Loucy (cell line): ENCODE data around the gene SCAP.

ENCODE experiments used
- H2AFZ ChIP-seq: fragments of 200-600 bp; sonication (generic); 2 replicates; pipeline ENCODE4 v1.6.0; 2016; ENCODE audit warnings: antibody characterized with exemption, mild to moderate bottlenecking, low read length, moderate library complexity
- H3F3A ChIP-seq: fragments of 200-600 bp; 2 replicates; pipeline ENCODE4 v1.6.0; 2016; ENCODE audit warnings: antibody characterized with exemption, low read depth, mild to moderate bottlenecking
- H3K27me3 ChIP-seq: fragments of 200-600 bp; sonication (generic); 2 replicates; pipeline ENCODE4 v1.6.1; 2014; ENCODE audit warnings: low read length, mild to moderate bottlenecking; ENCODE audit not compliant: insufficient read depth, poor library complexity, severe bottlenecking
- H3K36me3 ChIP-seq: fragments of 200-600 bp; sonication (generic); 2 replicates; pipeline ENCODE4 v1.6.1; 2016; ENCODE audit warnings: low read length; ENCODE audit not compliant: insufficient read depth
- H3K4me1 ChIP-seq: fragments of 200-600 bp; sonication (generic); 2 replicates; pipeline ENCODE4 v1.5.1; 2014; ENCODE audit warnings: low read length, mild to moderate bottlenecking; ENCODE audit not compliant: insufficient read depth, poor library complexity, severe bottlenecking
- H3K4me2 ChIP-seq: fragments of 200-600 bp; sonication (generic); 2 replicates; pipeline ENCODE4 v1.6.0; 2014; ENCODE audit warnings: antibody characterized with exemption, low read length, low read depth, mild to moderate bottlenecking; ENCODE audit not compliant: poor library complexity, severe bottlenecking
- H3K4me3 ChIP-seq: fragments of 200-600 bp; sonication (generic); 2 replicates; pipeline ENCODE4 v1.5.1; 2014; ENCODE audit warnings: low read length, mild to moderate bottlenecking, mixed read lengths; ENCODE audit not compliant: poor library complexity, severe bottlenecking
- H3K79me2 ChIP-seq: fragments of 200-600 bp; sonication (generic); 2 replicates; pipeline ENCODE4 v1.6.1; 2014; ENCODE audit warnings: low read length; ENCODE audit not compliant: insufficient read depth
- H3K9ac ChIP-seq: fragments of 200-600 bp; sonication (generic); 2 replicates; pipeline ENCODE4 v1.6.0; 2014; ENCODE audit warnings: mild to moderate bottlenecking, low read depth, low read length, moderate library complexity; ENCODE audit not compliant: poor library complexity, severe bottlenecking
- H3K9me2 ChIP-seq: fragments of 200-600 bp; sonication (generic); replicated peaks from 2 replicates; pipeline ENCODE4 v1.6.1; 2016; ENCODE audit warnings: low read depth, low read length, mixed read lengths
- H3K9me3 ChIP-seq: fragments of 200-600 bp; sonication (generic); 2 replicates; pipeline ENCODE4 v1.6.1; 2014; ENCODE audit warnings: mild to moderate bottlenecking, antibody characterized with exemption, low read length, low read depth; ENCODE audit not compliant: insufficient read depth
- H4K20me1 ChIP-seq: fragments of 200-600 bp; sonication (generic); 2 replicates; pipeline ENCODE4 v1.6.0; 2014; ENCODE audit warnings: antibody characterized with exemption, low read length, mild to moderate bottlenecking; ENCODE audit not compliant: insufficient read depth, poor library complexity, severe bottlenecking
- CTCF ChIP-seq: fragments of 200-600 bp; sonication (generic); conservative IDR thresholded peaks from 2 replicates; pipeline ENCODE4 v1.5.1; 2014; ENCODE audit warnings: mild to moderate bottlenecking, antibody characterized with exemption, low read length
- EZH2phosphoT487 ChIP-seq: fragments of 200-600 bp; IDR thresholded peaks from 2 replicates; pipeline ENCODE4 v1.6.1; 2018; ENCODE audit warnings: antibody characterized with exemption, mild to moderate bottlenecking, moderate library complexity, borderline replicate concordance

SCAP gene

GRCh38 chr3:47399016-47399415, 76.7 kb downstream of the SCAP start:
- Histone ChIP-seq H3K9me2 (no peaks in the 10 kb centered on the region), H3K36me3 (peaks cover 41% of the 10 kb centered on the region; the same call in 1 of the 2 replicates), H3K4me1 (no peaks in the 10 kb centered on the region), H3K9me3 (no peaks in the 10 kb centered on the region), H3K27me3 (no peaks in the 10 kb centered on the region), H3K4me3 (no peak overlapping the region), H3K79me2 (peaks cover 27% of the 10 kb centered on the region), H3K4me2 (no peak overlapping the region), H4K20me1 (peaks cover 9% of the 10 kb centered on the region), H3K9ac (no peak overlapping the region), H2AFZ (no peak overlapping the region), H3F3A (no peaks in the 10 kb centered on the region)
- TF ChIP-seq EZH2phosphoT487 (no peak), CTCF (no peak)

- Histone ChIP-seq H3K9me3 (no peaks in the 10 kb centered on the region), H3K27me3 (no peaks in the 10 kb centered on the region), H3K4me3 (no peak overlapping the region), H3K9me2 (no peaks in the 10 kb centered on the region), H3F3A (no peaks in the 10 kb centered on the region), H3K79me2 (peaks cover 27% of the 10 kb centered on the region), H3K4me2 (no peak overlapping the region), H4K20me1 (peaks cover 9% of the 10 kb centered on the region), H2AFZ (no peak overlapping the region), H3K36me3 (peaks cover 41% of the 10 kb centered on the region; the same call in 1 of the 2 replicates), H3K4me1 (no peaks in the 10 kb centered on the region), H3K9ac (no peak overlapping the region)
- no peak for TF ChIP-seq EZH2phosphoT487
- no peak for TF ChIP-seq CTCF
Observed at GRCh38 chr3:47398228-47398627, 77.5 kb downstream of the SCAP start.

DNA sequence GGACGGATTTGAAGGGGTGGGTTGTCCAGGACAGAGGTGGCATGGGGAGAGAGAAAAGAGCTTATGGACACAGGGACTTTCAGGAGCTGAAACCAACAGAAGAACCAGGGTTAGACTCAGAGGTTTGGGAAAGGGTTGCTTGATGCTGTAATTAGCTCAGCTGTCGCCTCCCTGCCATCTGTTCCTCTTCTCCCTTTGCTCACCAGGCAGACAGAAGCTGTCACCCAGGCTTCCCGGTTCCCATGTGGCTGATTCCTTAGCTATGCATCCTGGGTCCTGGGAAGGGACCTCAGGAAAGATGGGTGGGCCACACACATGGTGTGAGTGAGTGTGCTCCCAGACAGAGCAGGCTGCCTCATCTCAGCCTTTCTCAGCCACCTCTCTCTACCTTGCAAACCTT, 80.9 kb downstream of the SCAP start:
- H3K9me2 ChIP-seq = no peaks in the 10 kb centered on the region

More for the DNA sequence above, 80.9 kb downstream of the SCAP start:
- Histone ChIP-seq H3F3A (no peaks in the 10 kb centered on the region), H3K9ac (no peak overlapping the region), H3K36me3 (peaks cover 32% of the 10 kb centered on the region; the same call in 1 of the 2 replicates), H3K79me2 (peaks cover 59% of the 10 kb centered on the region), H3K4me2 (no peak overlapping the region), H3K9me3 (no peaks in the 10 kb centered on the region), H3K27me3 (no peaks in the 10 kb centered on the region), H2AFZ (no peak overlapping the region), H3K4me3 (no peak overlapping the region), H3K4me1 (no peaks in the 10 kb centered on the region), H4K20me1 (peaks cover 24% of the 10 kb centered on the region)
- TF ChIP-seq CTCF (no peak), EZH2phosphoT487 (no peak)
